A673 (cell line): ENCODE results near the gene MTM1. TPM values are rescaled to one million over a fixed set of nuclear protein-coding genes. Genes with fewer than 3 reads are reported as not detected.

Experiments
- BruUV-seq: library from RNA; stranded (reverse); fragments of 400-500 nt; replicated peaks from 2 replicates; lab custom pipeline; 2021; lab: Mats Ljungman, UMichigan
- CTCF ChIA-PET: fragments of 300-600 bp; sonication (Branson Sonifier 250); formaldehyde crosslinking; loops from one replicate; lab custom pipeline; 2022; ENCODE audit warnings: antibody characterized with exemption; lab: Charles Lee
- POLR2A ChIA-PET: fragments of 300-600 bp; sonication (Branson Sonifier 250); formaldehyde crosslinking; loops from one replicate; lab custom pipeline; 2022; ENCODE audit warnings: antibody characterized with exemption; ENCODE audit not compliant: low non-redundant PET; lab: Charles Lee
- DNase-seq: peaks from one replicate; pipeline ENCODE4 v3.0.0-alpha.2; 2015; ENCODE audit warnings: low spot score
- H3K27ac ChIP-seq: fragments of 200-600 bp; sonication (generic); 2 replicates; pipeline ENCODE4 v1.5.1; 2016; ENCODE audit warnings: mixed run types, low read depth, mild to moderate bottlenecking, mixed read lengths, antibody characterized with exemption, low read length; ENCODE audit not compliant: poor library complexity, severe bottlenecking
- H3K27me3 ChIP-seq: fragments of 200-600 bp; sonication (generic); replicated peaks from 2 replicates; pipeline ENCODE4 v1.6.1; 2017; ENCODE audit warnings: mixed run types, low read depth, mild to moderate bottlenecking, mixed read lengths, antibody characterized with exemption, low read length; ENCODE audit not compliant: insufficient read depth, poor library complexity
- H3K36me3 ChIP-seq: fragments of 200-600 bp; sonication (generic); 2 replicates; pipeline ENCODE4 v1.6.1; 2016; ENCODE audit warnings: mixed run types, mild to moderate bottlenecking, mixed read lengths, antibody characterized with exemption, low read length; ENCODE audit not compliant: insufficient read depth, poor library complexity, severe bottlenecking
- H3K4me1 ChIP-seq: fragments of 200-600 bp; sonication (generic); 2 replicates; pipeline ENCODE4 v1.6.1; 2017; ENCODE audit warnings: mixed run types, mild to moderate bottlenecking, mixed read lengths, antibody characterized with exemption, low read length; ENCODE audit not compliant: insufficient read depth, poor library complexity, severe bottlenecking
- H3K4me3 ChIP-seq: fragments of 200-600 bp; sonication (generic); 2 replicates; pipeline ENCODE4 v1.5.1; 2016; ENCODE audit warnings: low read depth, mixed run types, mild to moderate bottlenecking, mixed read lengths, low read length; ENCODE audit not compliant: poor library complexity, severe bottlenecking
- H3K9me3 ChIP-seq: fragments of 200-600 bp; sonication (generic); 2 replicates; pipeline ENCODE4 v1.6.1; 2016; ENCODE audit warnings: mixed run types, low read depth, mild to moderate bottlenecking, mixed read lengths, antibody characterized with exemption, low read length; ENCODE audit not compliant: poor library complexity, severe bottlenecking
- CTCF ChIP-seq: fragments of 300-800, 200-600 bp; sonication (generic); conservative IDR thresholded peaks from 2 replicates; pipeline ENCODE4 v1.5.1; 2017; ENCODE audit warnings: low read depth, mild to moderate bottlenecking, antibody characterized with exemption, low read length, moderate library complexity, mixed read lengths
- EZH2 ChIP-seq: fragments of 200-600 bp; sonication (generic); IDR thresholded peaks from 2 replicates; pipeline ENCODE4 v1.6.1; 2017; ENCODE audit warnings: borderline replicate concordance, low read depth, mild to moderate bottlenecking, mixed read lengths, antibody characterized with exemption, low read length; ENCODE audit not compliant: poor library complexity, severe bottlenecking
- intact Hi-C: fragments of 100-400 bp; cut with micrococcal nuclease; formaldehyde crosslinking; loops from one replicate; pipeline ENCODE4 v1.10.0; 2022; ENCODE audit not compliant: unreplicated experiment
- total RNA-seq: library from RNA; stranded (reverse); gene quantifications from 2 replicates; pipeline ENCODE4 v1.2.3, GENCODE V29; 2021

The MTM1 gene
- total RNA-seq, 1 experiment from 2014 or later = 7.1 TPM

- POLR2A ChIA-PET = no interaction called here
- TF ChIP-seq CTCF = no peak
- no peak for TF ChIP-seq EZH2
- Histone ChIP-seq H3K4me1 (peaks cover 4% of the 10 kb centered on the region), H3K36me3 (no peaks in the 10 kb centered on the region), H3K27ac (no peak overlapping the region), H3K4me3 (no peak overlapping the region), H3K9me3 (no peaks in the 10 kb centered on the region), H3K27me3 (no peaks in the 10 kb centered on the region)
- no peak for DNase-seq
- no TSS peak for BruUV-seq
- intact Hi-C loops = no loop called here
- CTCF ChIA-PET = no interaction called here
Measured at GRCh38 chrX:150696866-150697265, 128.4 kb downstream of the MTM1 start.

DNA sequence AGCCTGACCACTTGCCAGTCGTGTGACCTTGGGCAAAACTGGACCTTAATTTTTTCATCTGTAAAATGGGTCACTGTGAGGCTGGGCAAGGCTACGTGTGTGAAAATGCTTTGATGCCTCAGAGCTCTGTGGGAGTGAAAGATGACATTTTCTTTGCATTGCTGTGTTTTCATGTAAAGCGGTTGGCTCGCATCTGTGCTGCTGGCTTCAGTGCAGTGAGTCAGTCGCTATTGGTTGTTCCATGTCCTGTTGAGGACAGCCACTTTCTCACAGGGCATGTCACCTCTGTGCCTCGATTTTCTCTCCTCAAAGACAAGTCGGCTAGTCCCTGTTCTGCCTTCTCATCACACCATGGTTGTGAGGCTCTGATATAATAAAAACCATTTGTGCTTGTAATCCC is 129.2 kb downstream of the MTM1 start:
- H3K4me3 ChIP-seq = no peak overlapping the region

GRCh38 chrX:150698981-150699380 is 130.6 kb downstream of the MTM1 start:
- no peaks in the 10 kb centered on the region for H3K36me3 ChIP-seq
- no peak overlapping the region for H3K4me3 ChIP-seq
- POLR2A ChIA-PET = no interaction called here
- no peak for DNase-seq
- intact Hi-C loops = no loop called here
- CTCF ChIA-PET = no interaction called here
- peaks cover 4% of the 10 kb centered on the region for H3K4me1 ChIP-seq
- no peaks in the 10 kb centered on the region for H3K9me3 ChIP-seq
- H3K27ac ChIP-seq = no peak overlapping the region
- BruUV-seq = no TSS peak
- no peak for TF ChIP-seq EZH2
- TF ChIP-seq CTCF = no peak
- no peaks in the 10 kb centered on the region for H3K27me3 ChIP-seq

More for the DNA sequence above, 129.2 kb downstream of the MTM1 start:
- no peak for TF ChIP-seq CTCF
- no TSS peak for BruUV-seq
- DNase-seq = no peak
- POLR2A ChIA-PET = no interaction called here
- Histone ChIP-seq H3K4me1 (peaks cover 4% of the 10 kb centered on the region), H3K36me3 (no peaks in the 10 kb centered on the region), H3K9me3 (no peaks in the 10 kb centered on the region), H3K27ac (no peak overlapping the region), H3K27me3 (no peaks in the 10 kb centered on the region)
- intact Hi-C loops = no loop called here
- CTCF ChIA-PET = no interaction called here
